Lower leg skin (tissue), 4 donors: ENCODE measurements around the gene TMEM242. TPM values are rescaled to one million over a fixed set of nuclear protein-coding genes. Genes with fewer than 3 reads are reported as not detected.
A peak's percentile ranks its signal among the peaks of the same experiment; 100 is the strongest.

Experiments
- DNase-seq, 2 donors: peaks; one replicate each; pipeline ENCODE4 v3.0.0-alpha.2; 2019; ENCODE audit warnings: low spot score in 2 of 2
- H3K4me3 ChIP-seq: fragments of 200-600 bp; sonication (generic); 2 replicates; pipeline ENCODE4 v1.5.1; 2017; ENCODE audit warnings: mild to moderate bottlenecking, low read depth; ENCODE audit not compliant: poor library complexity, severe bottlenecking
- POLR2A ChIP-seq, 2 donors: fragments of 450-650 bp; IDR thresholded peaks; one replicate each; pipeline ENCODE4 v1.6.1; 2016 to 2017; ENCODE audit warnings: antibody characterized with exemption in 2 of 2, mild to moderate bottlenecking in 1 of 2, moderate library complexity in 1 of 2
- WGBS, 2 donors: methylation state at CpG; one replicate each; pipeline ENCODE4 v1.1.5; 2018; 5-methylcytosine and 5-hydroxymethylcytosine counted together
- intact Hi-C: fragments of 100-400 bp; cut with DNase I; formaldehyde crosslinking; loops from one replicate; pipeline ENCODE4 v1.15.0; 2023; ENCODE audit warnings: low total_unique reads
- total RNA-seq, 4 donors: library from RNA; depleted of rRNA; stranded (reverse); fragments of >200 nt; gene quantifications; one replicate each; pipeline ENCODE4 v1.1.0, GENCODE V29; 2016
- TF ChIP-seq, protein P1 (sequence below), 3 donors: fragments of 450-650 bp; IDR thresholded peaks; one replicate each; pipeline ENCODE4 v1.5.1; 2016; ENCODE audit warnings: antibody characterized with exemption in 3 of 3, mild to moderate bottlenecking in 3 of 3, moderate library complexity in 2 of 3

Gene TMEM242
- total RNA-seq = 1 to 10 TPM; 4.5 to 6.7 (median 4.8) TPM

DNA sequence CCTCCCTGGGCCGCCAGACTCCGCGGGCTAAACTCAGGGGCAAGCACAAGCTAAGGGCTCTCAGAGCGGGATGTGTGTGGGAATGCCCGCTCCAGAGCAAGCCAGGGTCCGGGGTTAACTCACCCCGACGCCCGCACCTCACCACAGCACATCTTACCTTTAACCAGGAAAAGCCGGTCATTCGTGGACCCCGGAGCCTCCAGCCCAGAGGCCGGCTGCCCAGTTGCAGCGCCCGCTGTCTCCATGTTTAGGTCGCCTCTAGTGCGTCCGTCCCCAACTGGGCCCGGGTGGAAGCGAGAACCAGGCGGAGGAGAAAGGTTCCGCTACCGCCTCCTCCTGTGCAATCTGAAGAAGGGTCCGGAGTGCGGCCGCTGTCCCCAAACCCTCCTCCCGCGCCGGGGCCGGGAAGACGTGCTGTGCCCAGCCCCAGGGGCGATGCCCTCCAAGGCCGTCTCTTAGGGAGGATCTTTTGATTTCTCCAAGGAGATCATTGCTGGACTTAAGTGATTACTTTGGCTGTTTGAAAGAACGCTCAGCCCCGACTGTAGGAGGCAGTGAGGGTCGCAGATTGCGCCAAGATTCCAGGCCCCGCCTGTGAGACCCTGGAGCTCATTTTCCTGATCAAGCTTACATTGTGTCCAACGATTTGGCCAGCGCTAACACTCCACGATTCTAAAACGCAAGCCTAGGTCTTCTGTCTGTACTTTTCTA is at the start of gene TMEM242:
Gene TMEM242 (minus strand): TSS at position 265 of the 711 bp plus-strand sequence. CDS start 20 bp downstream, at position 245.
- peak within 1 kb of the TSS; percentile 90 for H3K4me3 ChIP-seq
- WGBS, 2 donors = 0% methylated on average over 24 to 42 of the region's 42 CpGs
- DNase-seq = peak; percentile 90 to 98
- intact Hi-C loops = no loop called here
- peak in 1 of 2 donors; percentile 39 for TF ChIP-seq POLR2A (IDR thresholded peaks at IDR 0.05)
- TF ChIP-seq, protein P1, sequence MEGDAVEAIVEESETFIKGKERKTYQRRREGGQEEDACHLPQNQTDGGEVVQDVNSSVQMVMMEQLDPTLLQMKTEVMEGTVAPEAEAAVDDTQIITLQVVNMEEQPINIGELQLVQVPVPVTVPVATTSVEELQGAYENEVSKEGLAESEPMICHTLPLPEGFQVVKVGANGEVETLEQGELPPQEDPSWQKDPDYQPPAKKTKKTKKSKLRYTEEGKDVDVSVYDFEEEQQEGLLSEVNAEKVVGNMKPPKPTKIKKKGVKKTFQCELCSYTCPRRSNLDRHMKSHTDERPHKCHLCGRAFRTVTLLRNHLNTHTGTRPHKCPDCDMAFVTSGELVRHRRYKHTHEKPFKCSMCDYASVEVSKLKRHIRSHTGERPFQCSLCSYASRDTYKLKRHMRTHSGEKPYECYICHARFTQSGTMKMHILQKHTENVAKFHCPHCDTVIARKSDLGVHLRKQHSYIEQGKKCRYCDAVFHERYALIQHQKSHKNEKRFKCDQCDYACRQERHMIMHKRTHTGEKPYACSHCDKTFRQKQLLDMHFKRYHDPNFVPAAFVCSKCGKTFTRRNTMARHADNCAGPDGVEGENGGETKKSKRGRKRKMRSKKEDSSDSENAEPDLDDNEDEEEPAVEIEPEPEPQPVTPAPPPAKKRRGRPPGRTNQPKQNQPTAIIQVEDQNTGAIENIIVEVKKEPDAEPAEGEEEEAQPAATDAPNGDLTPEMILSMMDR (IDR thresholded peaks at IDR 0.05) = peak in 1 of 3 donors; percentile 42

DNA sequence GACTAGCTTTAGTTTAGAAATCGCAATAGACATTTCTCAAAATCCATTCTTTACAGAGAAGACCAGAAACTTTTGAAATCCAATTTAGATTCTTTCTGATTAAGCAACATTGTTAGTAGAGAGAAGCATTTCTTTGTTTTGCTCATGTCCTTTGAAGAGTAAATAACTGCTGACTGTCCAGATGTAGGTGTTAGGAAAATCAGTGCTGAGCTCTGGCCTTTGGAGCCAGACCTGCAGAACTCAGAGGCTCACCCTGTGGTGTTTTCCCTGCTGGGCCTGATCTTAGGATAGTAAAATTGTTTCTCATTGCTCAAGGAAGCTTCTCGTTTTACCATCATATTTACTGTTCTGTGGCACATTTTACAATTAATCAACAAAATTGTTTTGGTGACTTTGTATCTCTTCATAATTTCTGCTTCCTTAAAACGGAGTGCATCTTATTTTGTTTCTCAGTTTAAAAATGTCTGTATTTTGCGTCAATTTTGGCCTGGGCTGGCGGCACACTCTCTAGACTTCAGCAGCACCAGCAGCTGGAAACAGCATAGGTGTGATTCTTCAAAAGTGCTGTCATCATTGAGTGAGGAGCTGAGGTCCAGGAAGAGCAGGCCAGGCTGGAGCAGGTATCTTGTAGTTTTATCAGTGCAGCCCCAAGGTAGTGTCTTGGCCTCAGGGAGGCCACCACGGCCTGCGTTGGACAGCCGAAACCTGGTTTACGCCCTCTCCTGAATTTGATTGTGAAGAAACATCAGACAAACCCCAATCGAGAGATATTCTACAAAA is 49.4 kb upstream of the TMEM242 start:
- TF ChIP-seq POLR2A (IDR thresholded peaks at IDR 0.05) = no peak
- TF ChIP-seq, protein P1 (IDR thresholded peaks at IDR 0.05) = no peak
- WGBS, 2 donors = 89 to 92% methylated on average over 10 of the region's 10 CpGs
- intact Hi-C loops = no loop called here
- no peak for DNase-seq
- H3K4me3 ChIP-seq = no peak overlapping the region

DNA sequence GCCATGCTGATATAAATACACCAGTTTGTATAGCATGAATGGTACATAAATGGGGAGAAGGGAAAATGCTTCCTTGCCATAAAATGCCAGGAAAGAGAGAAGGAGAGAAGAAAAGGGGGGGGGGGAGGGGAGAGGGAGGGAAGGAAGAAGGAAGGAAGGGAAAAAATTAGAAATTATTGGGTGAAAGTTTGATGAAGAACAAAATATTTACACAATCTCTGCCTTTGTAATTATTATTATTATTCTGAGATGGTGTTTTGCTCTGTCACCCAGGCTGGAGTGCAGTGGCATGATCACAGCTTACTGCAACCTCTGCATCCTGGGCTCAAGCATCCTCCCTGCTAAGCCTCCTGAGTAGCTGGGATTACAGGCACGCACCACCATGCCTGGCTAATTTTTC is 47.4 kb upstream of the TMEM242 start:
- H3K4me3 ChIP-seq = no peak overlapping the region
- intact Hi-C loops = no loop called here
- DNase-seq = no peak
- no peak for TF ChIP-seq POLR2A (IDR thresholded peaks at IDR 0.05)
- TF ChIP-seq, protein P1 (IDR thresholded peaks at IDR 0.05) = no peak
- 83 to 91% methylated on average over 1 of the region's 1 CpG for WGBS, 2 donors

DNA sequence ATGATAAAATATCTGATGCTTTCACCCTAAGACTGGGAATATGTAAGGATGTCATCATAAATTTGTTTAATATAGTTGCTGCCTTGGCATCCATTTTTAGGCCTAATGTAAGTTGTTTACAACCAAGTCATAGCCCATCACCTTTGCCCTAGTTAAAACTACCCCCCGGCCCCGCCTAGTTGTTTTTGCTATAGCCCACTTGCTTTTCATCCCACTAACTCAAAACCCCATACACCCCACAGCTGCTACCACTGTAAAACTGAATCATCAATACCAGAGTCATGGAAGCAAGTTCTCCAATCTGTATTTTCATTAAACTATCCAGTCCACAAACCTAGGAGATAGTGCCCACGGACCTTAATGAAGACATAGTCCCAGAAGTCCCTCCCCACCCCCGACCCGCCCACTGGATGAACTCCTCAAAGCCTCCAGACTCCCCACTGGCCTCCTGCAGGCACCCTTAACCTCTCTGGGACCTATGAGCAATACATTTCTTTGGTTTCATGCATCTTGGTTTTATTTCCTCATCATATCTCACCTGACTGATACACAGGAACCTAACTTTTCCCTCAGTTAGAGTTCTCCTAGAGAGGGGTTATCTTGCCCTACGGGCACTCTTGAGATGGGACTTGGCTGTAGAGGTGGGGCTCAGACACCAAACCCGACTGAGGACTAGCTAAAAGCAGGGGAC is 45.2 kb upstream of the TMEM242 start:
- DNase-seq = no peak
- no peak overlapping the region for H3K4me3 ChIP-seq
- TF ChIP-seq, protein P1 (IDR thresholded peaks at IDR 0.05) = no peak
- TF ChIP-seq POLR2A (IDR thresholded peaks at IDR 0.05) = no peak
- WGBS, 2 donors = 82 to 88% methylated on average over 7 of the region's 7 CpGs
- intact Hi-C loops = no loop called here

DNA sequence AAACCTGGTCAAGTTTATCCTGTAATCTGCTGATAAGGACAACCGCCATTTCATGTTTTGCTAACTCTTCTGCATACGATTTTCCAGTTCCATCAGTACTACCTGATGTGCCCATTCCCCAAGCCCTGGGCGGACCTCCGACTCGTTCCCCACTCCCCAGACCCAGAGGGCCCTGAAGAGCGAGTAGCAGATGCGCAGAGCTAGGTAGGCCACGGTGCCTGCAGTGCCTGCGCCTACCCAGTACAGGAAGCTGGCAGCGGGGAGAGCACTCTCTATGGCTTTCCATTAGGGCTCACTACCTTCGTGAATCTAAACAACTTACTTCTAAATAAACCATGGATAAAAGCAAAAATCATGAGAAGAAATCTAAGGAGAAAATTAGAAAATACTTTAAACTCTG is 43.3 kb upstream of the TMEM242 start:
- intact Hi-C loops = no loop called here
- H3K4me3 ChIP-seq = no peak overlapping the region
- TF ChIP-seq, protein P1 (IDR thresholded peaks at IDR 0.05) = no peak
- TF ChIP-seq POLR2A (IDR thresholded peaks at IDR 0.05) = no peak
- no peak for DNase-seq
- 89 to 93% methylated on average over 11 of the region's 11 CpGs for WGBS, 2 donors
